ENCODE measurements around the gene TTLL6.

DNA sequence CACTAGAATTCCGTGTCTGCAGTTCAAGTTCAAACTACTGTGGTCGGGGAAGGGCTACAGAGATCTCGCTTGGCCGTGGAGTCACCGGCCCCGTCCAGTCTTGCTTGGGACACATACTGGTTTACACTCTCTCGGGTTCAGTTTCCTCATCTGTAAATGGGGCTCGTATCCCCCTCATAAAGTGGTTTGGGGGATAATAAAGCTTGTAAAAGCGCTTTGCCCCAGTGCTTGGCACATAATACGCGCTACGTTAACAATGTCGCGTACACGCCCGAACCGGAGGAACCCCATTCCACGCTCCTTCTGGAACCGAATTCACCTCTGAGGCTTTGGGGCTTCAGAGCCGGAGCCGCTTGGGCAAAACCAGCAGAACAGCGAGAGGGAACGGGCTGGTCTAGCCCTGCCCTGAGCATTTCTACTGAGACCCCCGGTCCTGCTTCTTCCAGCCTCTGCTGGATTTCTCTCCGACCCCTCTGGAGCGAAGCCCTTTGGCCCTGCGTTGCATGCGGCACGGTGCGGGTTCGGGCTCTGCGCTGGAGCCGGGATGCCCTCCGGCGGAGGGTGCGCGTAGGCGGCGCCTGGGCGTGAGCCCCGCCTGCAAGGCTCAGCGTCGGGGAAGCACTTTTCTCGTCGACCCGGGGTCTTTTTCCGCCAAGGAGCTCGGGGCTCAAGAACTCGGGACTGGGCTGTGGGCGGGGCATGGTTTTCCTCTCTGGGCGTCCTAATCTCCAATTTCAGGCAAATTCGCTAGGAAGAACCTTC, 62.3 kb downstream of the TTLL6 start:
- no peak for TF ChIP-seq MAFK (IDR thresholded peaks at IDR 0.05; ENCODE audit: low read depth, low read length)
- TF ChIP-seq CTCF (conservative IDR thresholded peaks at IDR 0.05; ENCODE audit: low read depth, low read length), result no peak
- no peak for TF ChIP-seq FOS (IDR thresholded peaks at IDR 0.05; ENCODE audit: low read depth, low read length)
- TF ChIP-seq RFX5 (IDR thresholded peaks at IDR 0.05; ENCODE audit: low read depth, low read length), result no peak
- no peak for TF ChIP-seq POLR2A (IDR thresholded peaks at IDR 0.05; ENCODE audit: low read depth, low read length)
- no peak for TF ChIP-seq BHLHE40 (IDR thresholded peaks at IDR 0.05; ENCODE audit: low read depth, low read length)
- no peak for TF ChIP-seq ELK1 (IDR thresholded peaks at IDR 0.05; ENCODE audit: borderline replicate concordance, low read depth, low read length)
- no peak for TF ChIP-seq RCOR1 (IDR thresholded peaks at IDR 0.05; ENCODE audit: insufficient replicate concordance, low read length)
- TF ChIP-seq MAZ (IDR thresholded peaks at IDR 0.05; ENCODE audit: borderline replicate concordance, low read depth, low read length), result no peak
- TF ChIP-seq MXI1 (IDR thresholded peaks at IDR 0.05; ENCODE audit: borderline replicate concordance, low read depth, low read length), result no peak
- TF ChIP-seq SMC3 (IDR thresholded peaks at IDR 0.05; ENCODE audit: low read depth, low read length), result no peak
